WTC11 (cell line): ENCODE measurements around the gene SLC6A20. TPM values are rescaled to one million over a fixed set of nuclear protein-coding genes. Genes with fewer than 3 reads are reported as not detected.
A peak's percentile ranks its signal among the peaks of the same experiment; 100 is the strongest.

Experiments used
- ATAC-seq: fragments of 200-7000 bp; cut with Tn5 transposase; 2 replicates; pipeline ENCODE4 v1.10.0; 2021; ENCODE audit warnings: mild to moderate bottlenecking, moderate library complexity
- CTCF ChIA-PET: fragments of 300-600 bp; sonication (Branson Sonifier 250); formaldehyde crosslinking; loops from one replicate; lab custom pipeline; 2021; ENCODE audit warnings: antibody characterized with exemption; lab: Charles Lee
- POLR2A ChIA-PET: fragments of 350-600 bp; sonication (Branson Sonifier 250); formaldehyde crosslinking; loops from one replicate; lab custom pipeline; 2021; ENCODE audit warnings: antibody characterized with exemption; lab: Charles Lee
- DNase-seq: peaks from one replicate; pipeline ENCODE4 v3.0.0; 2021; ENCODE audit warnings: low spot score
- H3K27ac Mint-ChIP-seq: 2 replicates; pipeline ENCODE4 v1.8.0; 2021; ENCODE audit warnings: mixed read lengths
- H3K27me3 Mint-ChIP-seq: 2 replicates; pipeline ENCODE4 v1.8.0; 2021; ENCODE audit warnings: low read depth, mild to moderate bottlenecking, moderate library complexity, mixed read lengths
- H3K36me3 Mint-ChIP-seq: 2 replicates; pipeline ENCODE4 v1.8.0; 2021; ENCODE audit warnings: mixed read lengths
- H3K4me1 Mint-ChIP-seq: 2 replicates; pipeline ENCODE4 v1.8.0; 2022; ENCODE audit warnings: mixed read lengths
- H3K4me3 Mint-ChIP-seq: 2 replicates; pipeline ENCODE4 v1.8.0; 2021; ENCODE audit warnings: mild to moderate bottlenecking, moderate library complexity, mixed read lengths
- H3K9me3 Mint-ChIP-seq: 2 replicates; pipeline ENCODE4 v1.8.0; 2021; ENCODE audit warnings: mixed read lengths
- CBFB ChIP-seq: sonication (generic); formaldehyde crosslinking; IDR thresholded peaks from 2 replicates; pipeline ENCODE4 v1.8.1; 2022; ENCODE audit warnings: mild to moderate bottlenecking, low read depth, missing genetic modification reagents
- CREM ChIP-seq: sonication (generic); formaldehyde crosslinking; IDR thresholded peaks from 2 replicates; pipeline ENCODE4 v1.8.1; 2022; ENCODE audit warnings: mild to moderate bottlenecking, missing genetic modification reagents, moderate library complexity
- EMX1 ChIP-seq: fragments of 250-450 bp; sonication (Bioruptor Pico); IDR thresholded peaks from 2 replicates; pipeline ENCODE4 v1.8.0; 2021; ENCODE audit warnings: mild to moderate bottlenecking
- FOXJ3 ChIP-seq: sonication (generic); formaldehyde crosslinking; IDR thresholded peaks from 2 replicates; pipeline ENCODE4 v1.9.0; 2021; ENCODE audit warnings: missing genetic modification reagents, mild to moderate bottlenecking, borderline replicate concordance
- FOXK1 ChIP-seq: sonication (generic); formaldehyde crosslinking; IDR thresholded peaks from 2 replicates; pipeline ENCODE4 v1.8.0; 2022; ENCODE audit warnings: mild to moderate bottlenecking, moderate library complexity, missing genetic modification reagents
- NFE2L1 ChIP-seq: sonication (generic); formaldehyde crosslinking; IDR thresholded peaks from 2 replicates; pipeline ENCODE4 v1.8.1; 2023; ENCODE audit warnings: missing genetic modification reagents
- NFYB ChIP-seq: sonication (generic); formaldehyde crosslinking; conservative IDR thresholded peaks from 2 replicates; pipeline ENCODE4 v1.8.0; 2022; ENCODE audit warnings: low read depth, missing genetic modification reagents
- NR3C1 ChIP-seq: sonication (generic); formaldehyde crosslinking; conservative IDR thresholded peaks from 2 replicates; pipeline ENCODE4 v1.8.1; 2023; ENCODE audit warnings: low read depth, mild to moderate bottlenecking, missing genetic modification reagents
- RELA ChIP-seq: sonication (generic); formaldehyde crosslinking; IDR thresholded peaks from 2 replicates; pipeline ENCODE4 v1.8.1; 2022; ENCODE audit warnings: missing genetic modification reagents, mild to moderate bottlenecking, borderline replicate concordance
- SOX15 ChIP-seq: fragments of 250-450 bp; sonication (Bioruptor Pico); IDR thresholded peaks from 2 replicates; pipeline ENCODE4 v1.9.0; 2021; ENCODE audit warnings: mild to moderate bottlenecking
- SP1 ChIP-seq: sonication (generic); formaldehyde crosslinking; conservative IDR thresholded peaks from 2 replicates; pipeline ENCODE4 v1.8.1; 2022; ENCODE audit warnings: missing genetic modification reagents
- ZNF138 ChIP-seq: sonication (generic); formaldehyde crosslinking; conservative IDR thresholded peaks from 2 replicates; pipeline ENCODE4 v1.8.1; 2022; ENCODE audit warnings: mild to moderate bottlenecking, moderate library complexity, missing genetic modification reagents
- ZNF396 ChIP-seq: fragments of 250-450 bp; sonication (Bioruptor Pico); IDR thresholded peaks from 2 replicates; pipeline ENCODE4 v1.8.0; 2021; ENCODE audit warnings: mild to moderate bottlenecking, moderate library complexity, borderline replicate concordance
- total RNA-seq: library from RNA; stranded (reverse); gene quantifications from 3 replicates; pipeline ENCODE4 v1.2.3, GENCODE V29; 2021
- TF ChIP-seq, protein P1 (sequence below): sonication (generic); formaldehyde crosslinking; IDR thresholded peaks from 2 replicates; pipeline ENCODE4 v1.8.1; 2022; ENCODE audit warnings: low read depth, missing genetic modification reagents, borderline replicate concordance
- TF ChIP-seq, protein P2 (sequence below): sonication (generic); formaldehyde crosslinking; IDR thresholded peaks from 2 replicates; pipeline ENCODE4 v1.8.0; 2022; ENCODE audit warnings: mild to moderate bottlenecking, missing genetic modification reagents
- TF ChIP-seq, protein P3 (sequence below): sonication (generic); formaldehyde crosslinking; IDR thresholded peaks from 2 replicates; pipeline ENCODE4 v1.8.1; 2023; ENCODE audit warnings: mild to moderate bottlenecking, missing genetic modification reagents
- TF ChIP-seq, protein P4 (sequence below): sonication (generic); formaldehyde crosslinking; IDR thresholded peaks from 2 replicates; pipeline ENCODE4 v1.8.1; 2023; ENCODE audit warnings: mild to moderate bottlenecking, missing genetic modification reagents, borderline replicate concordance
- TF ChIP-seq, protein P5 (sequence below): sonication (generic); formaldehyde crosslinking; IDR thresholded peaks from 2 replicates; pipeline ENCODE4 v1.8.1; 2022; ENCODE audit warnings: missing genetic modification reagents, borderline replicate concordance
- TF ChIP-seq, protein P6 (sequence below): sonication (generic); formaldehyde crosslinking; IDR thresholded peaks from 2 replicates; pipeline ENCODE4 v1.8.0; 2023; ENCODE audit warnings: missing genetic modification reagents

SLC6A20 gene
- total RNA-seq, 1 experiment from 2014 or later = 0.26 TPM

DNA sequence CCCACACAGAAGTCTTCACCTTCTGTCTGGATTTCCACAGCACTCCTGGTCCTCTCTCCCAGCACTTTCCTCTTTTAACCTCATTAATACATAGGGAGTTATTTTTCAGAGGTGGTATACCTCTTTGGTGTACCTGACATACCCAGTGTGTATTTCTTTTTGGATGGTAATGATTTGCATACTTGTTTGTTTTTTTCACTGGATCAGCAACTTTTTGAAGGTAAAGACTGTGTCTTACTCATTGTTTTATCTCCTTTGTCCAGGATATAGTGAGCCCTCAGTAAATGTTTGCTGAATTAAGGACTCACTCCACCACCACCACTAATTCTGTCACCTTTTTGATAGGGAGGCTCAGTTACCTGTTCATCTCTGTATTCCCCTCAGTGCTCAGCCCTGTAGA, 55.1 kb downstream of the SLC6A20 start (continued):
- TF ChIP-seq, protein P1, sequence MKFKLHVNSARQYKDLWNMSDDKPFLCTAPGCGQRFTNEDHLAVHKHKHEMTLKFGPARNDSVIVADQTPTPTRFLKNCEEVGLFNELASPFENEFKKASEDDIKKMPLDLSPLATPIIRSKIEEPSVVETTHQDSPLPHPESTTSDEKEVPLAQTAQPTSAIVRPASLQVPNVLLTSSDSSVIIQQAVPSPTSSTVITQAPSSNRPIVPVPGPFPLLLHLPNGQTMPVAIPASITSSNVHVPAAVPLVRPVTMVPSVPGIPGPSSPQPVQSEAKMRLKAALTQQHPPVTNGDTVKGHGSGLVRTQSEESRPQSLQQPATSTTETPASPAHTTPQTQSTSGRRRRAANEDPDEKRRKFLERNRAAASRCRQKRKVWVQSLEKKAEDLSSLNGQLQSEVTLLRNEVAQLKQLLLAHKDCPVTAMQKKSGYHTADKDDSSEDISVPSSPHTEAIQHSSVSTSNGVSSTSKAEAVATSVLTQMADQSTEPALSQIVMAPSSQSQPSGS = no peak
- no peak for TF ChIP-seq CREM (CRISPR knock-in tag)
- TF ChIP-seq CBFB = no peak
- TF ChIP-seq, protein P2, sequence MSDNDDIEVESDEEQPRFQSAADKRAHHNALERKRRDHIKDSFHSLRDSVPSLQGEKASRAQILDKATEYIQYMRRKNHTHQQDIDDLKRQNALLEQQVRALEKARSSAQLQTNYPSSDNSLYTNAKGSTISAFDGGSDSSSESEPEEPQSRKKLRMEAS (CRISPR knock-in tag) = no peak

DNA sequence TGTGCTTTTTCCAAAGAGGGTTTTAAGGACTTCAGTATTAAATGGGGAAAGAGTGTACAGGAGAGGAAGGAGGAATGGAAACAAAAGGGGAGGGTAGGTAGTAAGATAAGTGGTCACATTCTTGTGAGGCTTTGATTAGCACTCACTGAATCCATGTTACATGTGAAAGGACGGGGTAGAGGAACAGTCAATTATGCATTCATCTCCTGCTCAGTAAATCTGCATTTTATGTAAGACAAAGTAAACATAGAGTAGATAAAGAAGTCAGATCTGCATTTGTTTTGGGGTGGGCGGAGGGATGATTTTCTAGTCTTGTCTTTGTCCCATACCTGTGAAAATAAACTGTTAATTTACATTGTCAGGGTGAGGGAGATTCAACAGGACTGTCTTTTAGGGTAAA, 56.3 kb downstream of the SLC6A20 start:
- peak overlapping the region; percentile 1 for H3K4me3 Mint-ChIP-seq
- DNase-seq = no peak
- TF ChIP-seq, protein P3, sequence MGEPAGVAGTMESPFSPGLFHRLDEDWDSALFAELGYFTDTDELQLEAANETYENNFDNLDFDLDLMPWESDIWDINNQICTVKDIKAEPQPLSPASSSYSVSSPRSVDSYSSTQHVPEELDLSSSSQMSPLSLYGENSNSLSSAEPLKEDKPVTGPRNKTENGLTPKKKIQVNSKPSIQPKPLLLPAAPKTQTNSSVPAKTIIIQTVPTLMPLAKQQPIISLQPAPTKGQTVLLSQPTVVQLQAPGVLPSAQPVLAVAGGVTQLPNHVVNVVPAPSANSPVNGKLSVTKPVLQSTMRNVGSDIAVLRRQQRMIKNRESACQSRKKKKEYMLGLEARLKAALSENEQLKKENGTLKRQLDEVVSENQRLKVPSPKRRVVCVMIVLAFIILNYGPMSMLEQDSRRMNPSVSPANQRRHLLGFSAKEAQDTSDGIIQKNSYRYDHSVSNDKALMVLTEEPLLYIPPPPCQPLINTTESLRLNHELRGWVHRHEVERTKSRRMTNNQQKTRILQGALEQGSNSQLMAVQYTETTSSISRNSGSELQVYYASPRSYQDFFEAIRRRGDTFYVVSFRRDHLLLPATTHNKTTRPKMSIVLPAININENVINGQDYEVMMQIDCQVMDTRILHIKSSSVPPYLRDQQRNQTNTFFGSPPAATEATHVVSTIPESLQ (CRISPR knock-in tag) = no peak
- TF ChIP-seq SP1 (CRISPR knock-in tag) (no peak), EMX1 (CRISPR knock-in tag) (no peak)
- TF ChIP-seq, protein P4, sequence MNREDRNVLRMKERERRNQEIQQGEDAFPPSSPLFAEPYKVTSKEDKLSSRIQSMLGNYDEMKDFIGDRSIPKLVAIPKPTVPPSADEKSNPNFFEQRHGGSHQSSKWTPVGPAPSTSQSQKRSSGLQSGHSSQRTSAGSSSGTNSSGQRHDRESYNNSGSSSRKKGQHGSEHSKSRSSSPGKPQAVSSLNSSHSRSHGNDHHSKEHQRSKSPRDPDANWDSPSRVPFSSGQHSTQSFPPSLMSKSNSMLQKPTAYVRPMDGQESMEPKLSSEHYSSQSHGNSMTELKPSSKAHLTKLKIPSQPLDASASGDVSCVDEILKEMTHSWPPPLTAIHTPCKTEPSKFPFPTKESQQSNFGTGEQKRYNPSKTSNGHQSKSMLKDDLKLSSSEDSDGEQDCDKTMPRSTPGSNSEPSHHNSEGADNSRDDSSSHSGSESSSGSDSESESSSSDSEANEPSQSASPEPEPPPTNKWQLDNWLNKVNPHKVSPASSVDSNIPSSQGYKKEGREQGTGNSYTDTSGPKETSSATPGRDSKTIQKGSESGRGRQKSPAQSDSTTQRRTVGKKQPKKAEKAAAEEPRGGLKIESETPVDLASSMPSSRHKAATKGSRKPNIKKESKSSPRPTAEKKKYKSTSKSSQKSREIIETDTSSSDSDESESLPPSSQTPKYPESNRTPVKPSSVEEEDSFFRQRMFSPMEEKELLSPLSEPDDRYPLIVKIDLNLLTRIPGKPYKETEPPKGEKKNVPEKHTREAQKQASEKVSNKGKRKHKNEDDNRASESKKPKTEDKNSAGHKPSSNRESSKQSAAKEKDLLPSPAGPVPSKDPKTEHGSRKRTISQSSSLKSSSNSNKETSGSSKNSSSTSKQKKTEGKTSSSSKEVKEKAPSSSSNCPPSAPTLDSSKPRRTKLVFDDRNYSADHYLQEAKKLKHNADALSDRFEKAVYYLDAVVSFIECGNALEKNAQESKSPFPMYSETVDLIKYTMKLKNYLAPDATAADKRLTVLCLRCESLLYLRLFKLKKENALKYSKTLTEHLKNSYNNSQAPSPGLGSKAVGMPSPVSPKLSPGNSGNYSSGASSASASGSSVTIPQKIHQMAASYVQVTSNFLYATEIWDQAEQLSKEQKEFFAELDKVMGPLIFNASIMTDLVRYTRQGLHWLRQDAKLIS = no peak
- TF ChIP-seq, protein P5, sequence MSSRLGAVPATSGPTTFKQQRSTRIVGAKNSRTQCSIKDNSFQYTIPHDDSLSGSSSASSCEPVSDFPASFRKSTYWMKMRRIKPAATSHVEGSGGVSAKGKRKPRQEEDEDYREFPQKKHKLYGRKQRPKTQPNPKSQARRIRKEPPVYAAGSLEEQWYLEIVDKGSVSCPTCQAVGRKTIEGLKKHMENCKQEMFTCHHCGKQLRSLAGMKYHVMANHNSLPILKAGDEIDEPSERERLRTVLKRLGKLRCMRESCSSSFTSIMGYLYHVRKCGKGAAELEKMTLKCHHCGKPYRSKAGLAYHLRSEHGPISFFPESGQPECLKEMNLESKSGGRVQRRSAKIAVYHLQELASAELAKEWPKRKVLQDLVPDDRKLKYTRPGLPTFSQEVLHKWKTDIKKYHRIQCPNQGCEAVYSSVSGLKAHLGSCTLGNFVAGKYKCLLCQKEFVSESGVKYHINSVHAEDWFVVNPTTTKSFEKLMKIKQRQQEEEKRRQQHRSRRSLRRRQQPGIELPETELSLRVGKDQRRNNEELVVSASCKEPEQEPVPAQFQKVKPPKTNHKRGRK = no peak
- TF ChIP-seq, all 79 proteins: peak for 0
- Mint-ChIP-seq H3K4me1 (peaks cover 56% of the 10 kb centered on the region), H3K36me3 (peaks cover 78% of the 10 kb centered on the region), H3K27ac (peak overlapping the region; percentile 91), H3K9me3 (no peaks in the 10 kb centered on the region), H3K27me3 (no peaks in the 10 kb centered on the region)
- ChIA-PET CTCF (no interaction called here), POLR2A (no interaction called here)
- peak; percentile 54 for ATAC-seq

DNA sequence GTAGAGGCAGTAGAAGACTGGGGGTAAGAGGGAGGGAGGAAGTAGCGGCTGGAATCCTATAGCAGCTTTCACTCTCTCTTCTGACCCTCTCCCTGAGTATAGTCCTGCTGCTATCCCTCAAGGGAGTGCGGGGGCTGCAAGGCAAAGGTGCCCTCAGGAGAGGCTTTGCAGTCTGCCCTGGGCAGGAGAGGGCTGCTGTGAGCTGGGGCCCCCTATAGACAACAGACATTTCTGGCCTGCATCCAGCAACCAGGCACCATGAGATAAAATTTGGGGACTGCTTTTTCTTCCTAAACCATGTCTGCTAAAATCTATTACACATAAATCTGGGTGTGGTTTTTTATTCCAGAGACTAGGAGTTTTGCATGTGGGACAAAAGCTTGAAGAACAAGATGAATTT, 59.1 kb downstream of the SLC6A20 start:
- Mint-ChIP-seq H3K4me3 (no peak overlapping the region), H3K27me3 (no peaks in the 10 kb centered on the region), H3K36me3 (peaks cover 79% of the 10 kb centered on the region), H3K9me3 (no peaks in the 10 kb centered on the region), H3K4me1 (peaks cover 53% of the 10 kb centered on the region), H3K27ac (peak overlapping the region; percentile 65; the same call in 1 of the 2 replicates)
- ChIA-PET CTCF (interaction anchor here (1.0 kb wide), 1 partner anchor 77 kb away, joined by 5 read pairs; no protein-coding TSS in a partner anchor), POLR2A (no interaction called here)
- DNase-seq = no peak
- TF ChIP-seq RELA (CRISPR knock-in tag) = no peak
- ATAC-seq = peak; percentile 61

DNA sequence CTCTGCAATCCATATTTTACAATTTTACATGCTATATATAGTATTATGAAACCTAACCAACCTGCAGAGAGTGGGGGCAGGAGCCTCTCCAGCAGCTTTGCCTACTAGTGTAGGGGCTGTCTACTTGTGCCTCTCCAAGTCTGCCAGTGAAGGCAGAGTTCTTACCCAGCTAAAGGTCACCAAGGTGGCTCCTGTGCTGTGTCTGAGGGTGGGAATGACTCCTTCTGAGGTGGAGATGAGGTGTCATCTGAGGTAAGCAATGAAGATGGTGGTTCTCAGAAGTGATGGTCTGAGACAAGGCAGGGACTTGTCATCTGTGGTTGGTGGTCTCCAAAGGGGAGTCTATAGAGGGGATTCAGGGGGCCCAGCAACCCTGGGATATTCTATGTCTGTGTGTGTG, 59.6 kb downstream of the SLC6A20 start:
- Mint-ChIP-seq H3K4me3 (no peak overlapping the region), H3K27me3 (no peaks in the 10 kb centered on the region), H3K36me3 (peaks cover 81% of the 10 kb centered on the region), H3K27ac (peak overlapping the region; percentile 6; the same call in 1 of the 2 replicates), H3K4me1 (peaks cover 48% of the 10 kb centered on the region), H3K9me3 (no peaks in the 10 kb centered on the region)
- POLR2A ChIA-PET = no interaction called here
- DNase-seq (no peak), ATAC-seq (no peak)
- CTCF ChIA-PET = interaction anchor here (1.0 kb wide), 1 partner anchor 77 kb away, joined by 5 read pairs; no protein-coding TSS in a partner anchor
- TF ChIP-seq FOXK1 (CRISPR knock-in tag) (no peak), ZNF138 (CRISPR knock-in tag) (no peak), ZNF396 (CRISPR knock-in tag) (no peak), NR3C1 (CRISPR knock-in tag) (no peak), SOX15 (CRISPR knock-in tag) (no peak), NFE2L1 (CRISPR knock-in tag) (no peak), FOXJ3 (CRISPR knock-in tag) (no peak), NFYB (CRISPR knock-in tag) (no peak)
- TF ChIP-seq, protein P6, sequence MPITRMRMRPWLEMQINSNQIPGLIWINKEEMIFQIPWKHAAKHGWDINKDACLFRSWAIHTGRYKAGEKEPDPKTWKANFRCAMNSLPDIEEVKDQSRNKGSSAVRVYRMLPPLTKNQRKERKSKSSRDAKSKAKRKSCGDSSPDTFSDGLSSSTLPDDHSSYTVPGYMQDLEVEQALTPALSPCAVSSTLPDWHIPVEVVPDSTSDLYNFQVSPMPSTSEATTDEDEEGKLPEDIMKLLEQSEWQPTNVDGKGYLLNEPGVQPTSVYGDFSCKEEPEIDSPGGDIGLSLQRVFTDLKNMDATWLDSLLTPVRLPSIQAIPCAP (CRISPR knock-in tag) = no peak
- TF ChIP-seq, protein P3 (CRISPR knock-in tag) = no peak
